GM19099 (cell line): ENCODE results near the gene RESP18.

Experiments
- POLR2A ChIP-seq: IDR thresholded peaks from 3 replicates; pipeline ENCODE4 v1.6.1; 2011; ENCODE audit warnings: low read depth; ENCODE audit not compliant: insufficient read length; ENCODE audit errors: extremely low read depth

The RESP18 gene

DNA sequence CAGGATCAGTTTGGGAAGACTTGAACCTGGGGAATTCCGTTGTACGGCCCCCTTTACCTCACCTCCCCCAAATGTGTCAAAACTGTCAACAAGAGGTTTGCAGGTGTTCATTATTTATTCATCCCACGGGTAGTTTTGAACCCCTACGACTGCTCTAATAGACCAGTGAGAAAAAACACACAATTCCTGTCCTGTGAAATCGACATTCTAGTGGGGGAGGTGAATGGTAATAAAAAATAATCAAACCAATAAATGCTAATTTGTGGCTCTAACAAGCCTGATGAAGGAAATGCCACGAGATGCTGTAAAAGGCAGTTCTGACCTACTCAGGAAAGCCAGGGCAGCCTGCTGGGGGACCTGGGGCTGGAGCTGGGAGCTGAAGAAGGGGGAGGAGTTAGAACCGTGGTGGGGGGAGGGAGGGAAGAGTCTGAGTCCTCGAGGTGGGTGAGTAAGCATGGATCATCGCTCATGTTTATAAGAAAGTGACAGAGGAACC, 53.8 kb downstream of the RESP18 start:
- no peak for TF ChIP-seq POLR2A

DNA sequence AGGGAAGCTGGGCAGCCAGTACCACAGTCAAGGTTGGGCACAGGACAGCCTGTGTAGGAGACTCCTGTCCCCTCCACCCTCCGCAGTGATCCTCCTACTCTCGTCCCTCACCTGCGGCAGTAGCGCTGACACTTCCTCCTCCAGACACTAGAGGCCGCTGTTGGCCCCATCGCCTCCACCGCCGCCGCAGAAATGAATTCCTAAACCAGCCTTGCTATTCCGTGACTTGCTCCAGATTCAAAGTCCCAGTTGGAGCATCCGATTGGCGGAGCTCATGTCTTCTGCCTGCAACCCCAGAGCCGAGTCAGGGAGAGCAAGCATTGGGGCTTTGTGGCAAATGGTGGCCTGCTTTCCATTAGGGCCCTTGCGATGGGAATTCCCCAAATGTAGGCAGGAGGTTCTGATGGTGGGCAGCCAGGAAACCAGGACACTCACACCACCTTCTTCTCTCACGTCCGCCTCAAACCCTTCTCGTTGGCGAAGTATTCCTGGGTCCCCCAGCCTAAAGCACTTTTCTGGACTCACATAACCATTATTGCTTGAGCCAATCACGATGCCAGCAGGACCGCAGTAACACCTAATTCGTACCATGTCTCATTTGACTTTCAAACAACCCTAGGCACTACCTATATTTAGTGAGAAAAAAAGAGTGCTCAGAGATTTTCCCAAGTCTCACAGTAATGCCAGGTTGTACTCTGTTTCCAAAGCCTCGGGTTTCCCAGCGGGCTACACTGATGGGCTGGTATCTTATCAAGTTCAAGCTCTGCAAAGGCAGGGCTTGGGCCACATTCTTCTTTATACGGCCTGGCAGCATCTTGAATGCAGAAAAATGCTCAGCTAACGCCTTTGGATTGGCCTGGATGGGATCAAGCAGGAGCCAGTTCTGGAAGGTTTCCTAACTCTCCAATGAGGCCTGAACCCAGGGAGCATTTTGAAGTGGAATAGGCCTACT, 54.6 kb downstream of the RESP18 start:
- TF ChIP-seq POLR2A = peak; percentile 54
